GM20431 (cell line): Measurements from ENCODE around the gene OTOF.

ENCODE experiments used
- in situ Hi-C: fragments of 300-500 bp; cut with MseI, MboI; formaldehyde crosslinking; loops from one replicate; pipeline ENCODE4 v1.15.0; 2020; ENCODE audit warnings: low sequenced_read_pairs; ENCODE audit not compliant: unreplicated experiment

OTOF gene

GRCh38 chr2:26503231-26503880 is 25.4 kb upstream of the OTOF start:
- in situ Hi-C loops = no loop called here

GRCh38 chr2:26500406-26500805 is 22.5 kb upstream of the OTOF start:
- in situ Hi-C loops = no loop called here

GRCh38 chr2:26495705-26496297 is 17.9 kb upstream of the OTOF start:
- in situ Hi-C loops = no loop called here

GRCh38 chr2:26494891-26495290 is 17.0 kb upstream of the OTOF start:
- in situ Hi-C loops = no loop called here

GRCh38 chr2:26494199-26494598 is 16.3 kb upstream of the OTOF start:
- in situ Hi-C loops = no loop called here

- in situ Hi-C loops = no loop called here
Measured at GRCh38 chr2:26493566-26493965, 15.6 kb upstream of the OTOF start.

GRCh38 chr2:26492749-26493515 is 15.0 kb upstream of the OTOF start:
- in situ Hi-C loops = no loop called here

GRCh38 chr2:26491563-26492167 is 13.7 kb upstream of the OTOF start:
- in situ Hi-C loops = no loop called here

GRCh38 chr2:26489213-26489850 is 11.4 kb upstream of the OTOF start:
- in situ Hi-C loops = no loop called here

- in situ Hi-C loops = no loop called here
Measured at GRCh38 chr2:26488463-26489212, 10.7 kb upstream of the OTOF start.

GRCh38 chr2:26487192-26487591 is 9.3 kb upstream of the OTOF start:
- in situ Hi-C loops = no loop called here

- in situ Hi-C loops = no loop called here
Measured at GRCh38 chr2:26486789-26487188, 8.9 kb upstream of the OTOF start.

- in situ Hi-C loops = no loop called here
Measured at GRCh38 chr2:26485725-26486418, 7.9 kb upstream of the OTOF start.

GRCh38 chr2:26485099-26485498 is 7.2 kb upstream of the OTOF start:
- in situ Hi-C loops = no loop called here

- in situ Hi-C loops = no loop called here
Measured at GRCh38 chr2:26484579-26484978, 6.7 kb upstream of the OTOF start.

- in situ Hi-C loops = no loop called here
Measured at GRCh38 chr2:26483957-26484565, 6.1 kb upstream of the OTOF start.

GRCh38 chr2:26483516-26483915 is 5.6 kb upstream of the OTOF start:
- in situ Hi-C loops = no loop called here

- in situ Hi-C loops = no loop called here
Measured at GRCh38 chr2:26483027-26483326, 5.1 kb upstream of the OTOF start.
